SJSA1 (cell line): ENCODE measurements around the gene GPHN. TPM values are rescaled to one million over a fixed set of nuclear protein-coding genes. Genes with fewer than 3 reads are reported as not detected.
"Not testable (repeated sequence)": the region's sequence is repeated elsewhere in the genome, so short reads cannot be mapped to it uniquely, and the experiment has no call there.

Experiments used
- DNase-seq, 2 experiments: peaks; one replicate each; pipeline ENCODE4 v3.0.0-alpha.2; 2015 to 2020; ENCODE audit warnings: low spot score in 2 of 2, low read depth in 1 of 2
- H3K27ac ChIP-seq: fragments of 250-450 bp; sonication (Bioruptor Pico); 2 replicates; pipeline ENCODE4 v1.5.1; 2020; ENCODE audit warnings: mild to moderate bottlenecking, moderate library complexity
- H3K27me3 ChIP-seq: fragments of 250-450 bp; sonication (Bioruptor Pico); replicated peaks from 2 replicates; pipeline ENCODE4 v1.5.1; 2020; ENCODE audit warnings: mild to moderate bottlenecking, moderate library complexity
- H3K36me3 ChIP-seq: fragments of 250-450 bp; sonication (Bioruptor Pico); 2 replicates; pipeline ENCODE4 v1.5.1; 2020; ENCODE audit warnings: mild to moderate bottlenecking
- H3K4me1 ChIP-seq: fragments of 250-450 bp; sonication (Bioruptor Pico); replicated peaks from 2 replicates; pipeline ENCODE4 v1.6.1; 2021; ENCODE audit warnings: mild to moderate bottlenecking
- H3K4me3 ChIP-seq: fragments of 250-450 bp; sonication (Bioruptor Pico); 2 replicates; pipeline ENCODE4 v1.5.1; 2020; ENCODE audit warnings: mild to moderate bottlenecking
- H3K9me3 ChIP-seq: fragments of 250-450 bp; sonication (Bioruptor Pico); replicated peaks from 2 replicates; pipeline ENCODE4 v1.5.1; 2020; ENCODE audit warnings: mild to moderate bottlenecking
- total RNA-seq: library from RNA; depleted of rRNA; stranded (reverse); fragments of >200 nt; shearing (Covaris generic); gene quantifications from 2 replicates; pipeline ENCODE4 v1.2.3, GENCODE V29; 2014

The GPHN gene
- total RNA-seq, 1 experiment from 2014 or later: 2.2 TPM

DNA sequence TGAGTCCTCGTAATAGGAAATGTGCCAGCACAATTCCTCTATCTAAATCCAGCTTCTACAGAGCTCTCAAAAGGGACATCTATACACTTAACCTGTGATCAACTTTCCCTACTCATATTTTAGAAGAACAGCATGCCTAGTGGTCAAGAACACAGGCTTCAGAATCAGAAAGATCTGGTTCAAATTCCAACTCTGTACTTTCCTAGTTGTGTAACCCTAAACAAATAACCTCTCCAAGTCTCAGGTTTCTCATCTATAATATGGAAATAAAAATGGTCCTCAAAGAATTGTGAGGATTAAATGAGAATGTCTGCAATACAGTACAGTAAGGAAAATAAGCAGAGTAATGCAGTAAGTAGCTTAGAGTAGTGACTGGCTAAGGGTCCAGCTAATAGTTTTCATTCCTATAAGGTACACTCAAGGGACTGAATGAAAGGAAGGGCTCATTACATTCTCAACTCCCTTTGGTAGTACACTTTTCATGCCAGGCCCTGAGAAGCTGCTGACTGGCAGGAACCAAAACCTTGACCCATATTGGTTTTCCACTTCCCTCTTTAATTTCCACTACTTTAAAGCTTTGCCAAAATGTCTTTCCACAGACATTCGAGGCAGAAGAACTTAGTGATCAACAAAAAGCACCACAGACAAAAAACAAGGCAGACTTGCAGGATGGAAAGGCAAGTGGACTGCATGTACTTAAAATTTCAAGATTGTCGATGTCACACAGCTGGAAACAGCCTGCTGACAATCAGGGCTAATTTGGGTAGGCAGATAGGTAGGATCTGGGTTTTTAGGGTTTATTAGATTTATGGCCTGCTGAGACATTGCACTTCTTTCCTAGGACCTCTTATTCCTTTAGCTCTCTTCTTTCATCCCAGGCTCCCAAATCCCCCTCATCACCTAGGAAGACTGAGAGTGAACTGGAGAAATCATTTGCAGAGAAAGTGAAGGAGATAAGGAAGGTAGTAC, 17.5 kb upstream of the GPHN start:
- Histone ChIP-seq H3K4me3 (no peak overlapping the region), H3K36me3 (no peaks in the 10 kb centered on the region), H3K9me3 (no peaks in the 10 kb centered on the region), H3K4me1 (no peaks in the 10 kb centered on the region), H3K27me3 (no peaks in the 10 kb centered on the region), H3K27ac (no peak overlapping the region)
- DNase-seq: no peak

GRCh38 chr14:66493750-66494149, 14.2 kb upstream of the GPHN start:
- Histone ChIP-seq H3K4me3 (no peak overlapping the region), H3K4me1 (no peaks in the 10 kb centered on the region), H3K9me3 (no peaks in the 10 kb centered on the region), H3K27ac (no peak overlapping the region), H3K27me3 (no peaks in the 10 kb centered on the region), H3K36me3 (no peaks in the 10 kb centered on the region)
- no peak for DNase-seq

DNA sequence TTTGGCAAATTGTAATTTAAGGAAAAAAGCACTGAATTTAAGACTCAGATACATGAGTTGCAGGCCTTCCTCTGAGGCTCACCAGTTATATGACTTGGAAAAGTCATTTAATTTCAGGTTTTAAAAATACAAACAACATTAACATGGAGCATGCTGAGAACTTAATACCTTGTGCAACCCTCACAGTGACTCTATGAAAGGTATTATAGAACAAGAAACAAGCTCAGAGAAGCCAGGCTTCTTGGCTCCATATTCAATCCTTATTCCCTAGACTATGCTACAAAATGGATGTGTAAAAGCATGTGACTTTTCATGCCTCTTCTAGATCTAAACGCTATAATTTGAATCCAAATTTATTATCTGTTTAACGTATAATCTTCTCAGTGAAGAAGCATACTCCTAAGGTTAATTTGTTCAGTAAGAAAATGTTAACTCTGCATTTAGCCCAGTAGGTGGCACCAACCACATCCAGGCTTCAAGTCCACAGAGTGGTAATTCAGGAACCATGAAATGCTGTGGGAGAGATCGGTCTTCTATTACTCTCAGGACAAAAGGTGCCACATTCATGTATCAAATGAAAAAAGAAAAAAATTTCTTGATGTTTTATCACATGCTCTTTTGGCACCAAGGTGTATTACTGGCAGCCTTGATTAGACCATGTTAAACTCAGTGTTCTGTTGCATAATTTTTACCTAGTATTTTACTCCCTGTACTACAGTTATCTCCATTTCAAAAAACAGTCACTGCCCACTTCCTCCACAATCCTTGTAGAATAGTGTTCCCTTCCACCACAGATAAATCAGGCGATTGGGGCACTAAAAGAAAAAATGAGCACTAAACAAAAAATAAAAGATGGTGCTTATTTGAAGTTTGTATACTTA, 12.5 kb upstream of the GPHN start:
- Histone ChIP-seq H3K27ac (no peak overlapping the region), H3K4me1 (no peaks in the 10 kb centered on the region), H3K36me3 (no peaks in the 10 kb centered on the region), H3K4me3 (no peak overlapping the region), H3K9me3 (no peaks in the 10 kb centered on the region), H3K27me3 (no peaks in the 10 kb centered on the region)
- no peak for DNase-seq

DNA sequence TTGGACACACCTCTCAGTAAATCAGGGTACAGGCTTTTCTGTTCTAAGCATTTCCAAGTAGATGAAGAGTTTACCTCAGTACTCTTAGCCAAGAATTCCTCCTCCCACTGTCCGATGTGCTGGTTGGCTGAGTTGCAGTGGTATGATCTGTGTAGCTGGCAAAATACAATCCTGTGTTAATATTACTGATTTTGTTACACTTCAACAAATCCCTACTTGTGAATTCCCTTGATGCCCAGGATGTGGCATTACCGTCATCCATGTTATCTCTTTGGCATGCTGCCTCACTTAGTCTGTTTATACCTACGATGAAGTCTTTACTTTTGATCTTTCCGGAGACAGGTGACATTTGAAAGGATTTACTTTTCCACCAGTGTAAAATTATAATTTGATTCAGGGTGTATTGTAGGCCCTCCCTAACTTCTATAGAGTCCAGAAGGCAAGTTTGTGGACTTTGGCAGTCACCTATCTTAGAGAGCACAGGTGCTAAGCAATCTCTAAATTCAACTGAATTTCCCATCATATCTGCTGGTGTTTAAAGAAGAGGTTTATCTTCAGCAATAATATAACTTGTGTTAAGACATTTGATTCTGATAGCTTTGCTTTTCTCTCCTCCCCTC, 11.6 kb upstream of the GPHN start:
- no peaks in the 10 kb centered on the region for H3K27me3 ChIP-seq
- H3K4me1 ChIP-seq: no peaks in the 10 kb centered on the region
- no peak overlapping the region for H3K4me3 ChIP-seq
- DNase-seq: no peak
- H3K9me3 ChIP-seq: no peaks in the 10 kb centered on the region
- H3K27ac ChIP-seq: no peak overlapping the region
- H3K36me3 ChIP-seq: no peaks in the 10 kb centered on the region

DNA sequence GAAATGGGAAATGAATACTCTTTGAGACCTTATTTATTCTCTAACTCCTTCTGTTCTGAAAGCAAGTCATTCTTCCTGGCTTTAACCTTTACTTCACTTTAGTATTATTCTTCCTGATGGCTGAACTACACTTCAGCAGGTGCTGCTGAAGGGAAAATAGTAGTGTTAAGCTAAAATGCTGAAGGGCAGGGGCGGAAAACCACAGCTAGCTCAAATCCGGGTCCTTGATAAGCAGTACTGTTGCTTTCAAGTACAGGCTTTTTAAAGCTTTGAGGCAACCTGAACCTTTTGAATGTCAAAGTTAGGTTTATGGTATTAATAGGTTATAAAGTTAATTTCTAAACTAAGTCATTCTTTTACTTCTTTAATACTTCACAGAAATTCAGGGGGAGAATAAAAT, 11.0 kb upstream of the GPHN start:
- Histone ChIP-seq H3K27ac (no peak overlapping the region), H3K27me3 (no peaks in the 10 kb centered on the region), H3K4me3 (no peak overlapping the region), H3K36me3 (no peaks in the 10 kb centered on the region), H3K4me1 (no peaks in the 10 kb centered on the region), H3K9me3 (no peaks in the 10 kb centered on the region)
- no peak for DNase-seq

- no peaks in the 10 kb centered on the region for H3K4me1 ChIP-seq
- DNase-seq: no peak
- H3K4me3 ChIP-seq: no peak overlapping the region
- H3K36me3 ChIP-seq: no peaks in the 10 kb centered on the region
- no peaks in the 10 kb centered on the region for H3K9me3 ChIP-seq
- no peak overlapping the region for H3K27ac ChIP-seq
- H3K27me3 ChIP-seq: no peaks in the 10 kb centered on the region
Observed at GRCh38 chr14:66498311-66498710, 9.6 kb upstream of the GPHN start.

DNA sequence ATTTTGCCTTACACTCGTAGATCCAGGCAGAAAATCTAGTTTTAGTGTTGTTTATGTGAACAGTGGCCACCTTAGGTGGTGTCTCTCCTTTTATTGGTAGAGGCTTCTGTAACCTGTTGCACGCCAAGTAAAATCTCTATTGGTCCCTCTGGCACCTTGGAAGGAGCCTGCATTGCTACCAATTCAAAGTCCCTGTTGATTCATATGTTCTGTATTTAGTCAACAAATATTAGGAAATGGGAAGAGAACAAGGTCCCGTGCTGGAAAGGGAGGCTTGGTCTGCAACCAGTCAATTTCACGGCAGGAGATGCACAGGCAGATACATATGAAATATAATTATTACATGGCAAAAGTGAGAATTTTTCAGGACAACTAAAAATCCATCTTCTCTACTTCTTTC, 6.4 kb upstream of the GPHN start:
- H3K4me1 ChIP-seq: no peaks in the 10 kb centered on the region
- H3K27ac ChIP-seq: no peak overlapping the region
- H3K27me3 ChIP-seq: no peaks in the 10 kb centered on the region
- H3K4me3 ChIP-seq: no peak overlapping the region
- H3K9me3 ChIP-seq: no peaks in the 10 kb centered on the region
- no peak for DNase-seq
- no peaks in the 10 kb centered on the region for H3K36me3 ChIP-seq

- H3K36me3 ChIP-seq, DNase-seq, H3K4me3 ChIP-seq, H3K27me3 ChIP-seq, H3K9me3 ChIP-seq, H3K4me1 ChIP-seq, H3K27ac ChIP-seq: not testable (repeated sequence)
Observed at GRCh38 chr14:66502836-66503235, 5.1 kb upstream of the GPHN start.

- Histone ChIP-seq H3K4me3 (no peak overlapping the region), H3K4me1 (peaks cover 9% of the 10 kb centered on the region)
- DNase-seq: no peak
Observed at GRCh38 chr14:66503532-66503931, 4.4 kb upstream of the GPHN start.

DNA sequence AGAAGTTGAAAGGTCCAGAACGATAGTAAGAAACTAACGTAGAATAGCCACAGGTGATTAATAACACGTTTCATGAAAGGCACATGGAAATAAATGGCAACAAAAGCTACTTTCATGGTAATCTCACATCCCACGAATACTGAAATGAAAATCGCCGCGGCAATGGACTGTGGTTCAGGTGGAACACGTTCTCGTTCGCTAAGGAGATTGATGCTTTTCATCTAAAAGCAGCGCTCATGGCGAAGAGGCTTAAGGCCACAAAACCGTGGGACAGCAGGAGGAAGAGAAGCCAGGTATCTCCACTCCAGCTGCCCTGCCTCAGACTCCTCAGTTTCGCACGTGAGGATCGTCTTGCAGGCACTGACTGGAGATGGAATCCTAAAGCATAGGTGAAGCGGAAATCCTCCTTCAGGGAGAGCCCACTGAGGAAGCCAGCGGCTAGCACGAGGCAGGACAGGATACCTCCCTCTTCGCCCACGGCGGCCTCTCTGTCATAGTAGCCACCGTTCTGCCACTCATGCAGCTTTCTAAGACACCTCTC, 696 bp upstream of the GPHN start:
- H3K4me1 ChIP-seq: peaks cover 16% of the 10 kb centered on the region
- no peaks in the 10 kb centered on the region for H3K36me3 ChIP-seq
- no peak for DNase-seq
- no peak overlapping the region for H3K27ac ChIP-seq
- peaks cover 26% of the 10 kb centered on the region for H3K27me3 ChIP-seq
- H3K4me3 ChIP-seq: peak overlapping the region; percentile 43
- H3K9me3 ChIP-seq: no peaks in the 10 kb centered on the region

More at GRCh38 chr14:66503532-66503931, 4.4 kb upstream of the GPHN start:
- Histone ChIP-seq H3K27ac (no peak overlapping the region), H3K9me3 (no peaks in the 10 kb centered on the region), H3K36me3 (no peaks in the 10 kb centered on the region), H3K27me3 (peaks cover 2% of the 10 kb centered on the region)

- Histone ChIP-seq H3K36me3 (no peaks in the 10 kb centered on the region), H3K27ac (no peak overlapping the region)
- DNase-seq: peak in 1 of 2 experiments; percentile 6
Observed at GRCh38 chr14:66508547-66508845, 549 bp downstream of the GPHN start.

DNA sequence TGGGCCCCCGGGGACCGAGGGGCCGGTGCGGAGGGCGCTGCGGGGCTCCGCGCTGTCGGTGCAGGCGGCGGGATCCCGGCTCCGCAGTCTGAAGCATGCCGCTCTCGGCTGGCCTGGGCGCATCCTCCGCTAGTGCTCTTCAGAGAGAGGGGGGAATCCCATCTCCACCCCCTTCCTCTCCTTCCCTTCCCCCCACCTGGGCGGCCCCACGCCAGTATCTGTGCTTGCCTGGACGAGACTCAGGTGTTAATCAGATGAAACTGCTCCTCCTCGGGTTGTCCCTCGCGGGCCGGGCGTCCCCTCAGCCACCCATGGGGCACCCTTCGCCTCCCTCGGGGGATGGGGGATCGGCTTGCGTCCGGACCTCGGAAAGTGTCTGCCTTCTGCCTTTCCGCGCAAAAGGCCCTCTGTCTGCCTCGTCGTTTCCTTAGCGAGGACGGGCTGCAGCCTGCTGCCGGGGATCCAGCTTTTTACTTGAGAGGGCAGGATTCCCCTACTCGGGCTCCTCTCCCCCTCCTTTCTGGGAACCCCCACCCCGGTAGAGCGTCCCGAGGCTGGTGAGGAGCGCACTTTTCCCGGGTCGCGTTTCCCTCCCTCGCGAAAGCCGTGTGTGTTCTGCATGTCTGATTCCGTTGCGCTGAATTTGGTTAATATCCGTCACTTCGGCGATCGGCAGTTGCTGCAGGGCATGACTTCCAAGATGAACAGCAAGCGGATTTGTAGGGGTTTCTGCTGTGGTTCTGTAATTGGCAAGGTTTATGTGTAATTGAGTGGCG, 1.1 kb downstream of the GPHN start:
- Histone ChIP-seq H3K27me3 (peaks cover 26% of the 10 kb centered on the region), H3K4me1 (peaks cover 16% of the 10 kb centered on the region), H3K27ac (no peak overlapping the region), H3K4me3 (peak overlapping the region; percentile 43), H3K36me3 (no peaks in the 10 kb centered on the region), H3K9me3 (no peaks in the 10 kb centered on the region)
- DNase-seq: no peak

More at GRCh38 chr14:66508547-66508845, 549 bp downstream of the GPHN start:
- Histone ChIP-seq H3K4me1 (peaks cover 16% of the 10 kb centered on the region), H3K9me3 (no peaks in the 10 kb centered on the region), H3K27me3 (peaks cover 26% of the 10 kb centered on the region), H3K4me3 (peak overlapping the region; percentile 43)

DNA sequence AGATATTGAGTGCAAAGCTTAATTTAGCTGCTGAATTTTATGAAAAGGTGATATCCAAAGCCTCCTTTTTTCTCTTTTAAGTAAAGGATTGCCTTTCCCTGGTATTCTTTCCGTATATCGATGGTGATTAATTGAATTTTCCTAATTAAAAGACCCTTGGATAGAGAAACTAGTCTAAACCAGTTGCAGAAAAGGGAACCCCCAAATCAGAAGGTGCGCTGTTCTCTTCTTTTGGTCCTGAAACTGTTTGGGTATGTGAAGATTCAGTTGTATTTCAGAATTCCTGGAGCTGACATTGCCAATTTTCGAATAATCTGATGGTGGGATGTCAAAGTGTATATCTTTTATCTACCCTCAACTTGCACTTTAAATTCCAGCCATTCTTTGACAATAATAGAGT, 1.9 kb downstream of the GPHN start:
- H3K4me3 ChIP-seq: no peak overlapping the region
- DNase-seq: no peak

More for the DNA sequence above, 1.9 kb downstream of the GPHN start:
- H3K27ac ChIP-seq: no peak overlapping the region
- H3K36me3 ChIP-seq: no peaks in the 10 kb centered on the region
- H3K4me1 ChIP-seq: peaks cover 16% of the 10 kb centered on the region
- no peaks in the 10 kb centered on the region for H3K9me3 ChIP-seq
- peaks cover 26% of the 10 kb centered on the region for H3K27me3 ChIP-seq
